HepG2 (cell line): Measurements from ENCODE around the gene CTNND1. TPM values are rescaled to one million over a fixed set of nuclear protein-coding genes. Genes with fewer than 3 reads are reported as not detected.

ENCODE experiments used
- CHD2 ChIP-seq: IDR thresholded peaks from 2 replicates; pipeline ENCODE4 v1.6.1; 2011; ENCODE audit warnings: low read depth, low read length, improper control_type of control experiment
- DR1 ChIP-seq: sonication (generic); formaldehyde crosslinking; IDR thresholded peaks from 2 replicates; pipeline ENCODE4 v1.8.0; 2021; ENCODE audit warnings: mild to moderate bottlenecking, missing genetic modification reagents, inconsistent platforms
- ELF1 ChIP-seq: sonication (generic); formaldehyde crosslinking; IDR thresholded peaks from 2 replicates; pipeline ENCODE4 v1.4.0; 2020; ENCODE audit warnings: missing genetic modification reagents
- HMG20A ChIP-seq: IDR thresholded peaks from 2 replicates; pipeline ENCODE4 v1.6.1; 2016; ENCODE audit warnings: borderline replicate concordance
- KLF11 ChIP-seq: IDR thresholded peaks from 2 replicates; pipeline ENCODE4 v1.6.1; 2016; ENCODE audit warnings: missing compliant biosample characterization
- REPIN1 ChIP-seq: sonication (generic); formaldehyde crosslinking; IDR thresholded peaks from 2 replicates; pipeline ENCODE4 v1.8.0; 2022; ENCODE audit warnings: missing genetic modification reagents, low read depth, mild to moderate bottlenecking, borderline replicate concordance
- TCF12 ChIP-seq, 2 experiments: fragments of 450-650 bp in 1 of 2; sonication (generic) in 1 of 2; formaldehyde crosslinking in 1 of 2; IDR thresholded peaks; 2 replicates each; pipeline versions ENCODE4 v1.6.1 to v1.8.0; 2017 to 2022; ENCODE audit warnings: antibody characterized with exemption in 1 of 2, mild to moderate bottlenecking in 1 of 2, missing genetic modification reagents in 1 of 2, moderate library complexity in 1 of 2
- ZBTB3 ChIP-seq: sonication (generic); formaldehyde crosslinking; IDR thresholded peaks from 2 replicates; pipeline ENCODE4 v1.4.0; 2020; ENCODE audit warnings: low read depth, mild to moderate bottlenecking, moderate library complexity, missing genetic modification reagents, borderline replicate concordance
- ZNF124 ChIP-seq: sonication (generic); formaldehyde crosslinking; IDR thresholded peaks from 2 replicates; pipeline ENCODE4 v1.4.0; 2020; ENCODE audit warnings: missing genetic modification reagents
- ZNF550 ChIP-seq: sonication (generic); formaldehyde crosslinking; IDR thresholded peaks from 2 replicates; pipeline ENCODE4 v1.4.0; 2020; ENCODE audit warnings: mild to moderate bottlenecking, missing genetic modification reagents, borderline replicate concordance
- ZNF598 ChIP-seq: sonication (generic); formaldehyde crosslinking; IDR thresholded peaks from 2 replicates; pipeline ENCODE4 v1.5.1; 2020; ENCODE audit warnings: mild to moderate bottlenecking, missing genetic modification reagents, borderline replicate concordance
- polyA plus RNA-seq, 8 experiments: library from polyadenylated mRNA; depleted of rRNA in 3 of 8; stranded (reverse) in 7 of 8; unstranded in 1 of 8; fragments of >200 nt; fragmentation: Illumina TruSeq in 4 of 8; extraction: Trizol in 4 of 8; gene quantifications; 2 replicates each; pipeline versions ENCODE4 v1.2.1 to v1.2.3, GENCODE V29; 2011 to 2016; ENCODE audit warnings: low read depth in 4 of 8, missing spikeins in 1 of 8, mixed read lengths in 1 of 8; ENCODE audit not compliant: insufficient read depth in 1 of 8
- total RNA-seq, 5 experiments: library from RNA; depleted of rRNA; stranded (reverse); fragments of >200 nt; fragmentation: Illumina TruSeq; extraction: Trizol; gene quantifications; 2 replicates each; pipeline ENCODE4 v1.2.3, GENCODE V29; 2016; ENCODE audit warnings: low read depth in 1 of 5
- TF ChIP-seq, protein P1 (sequence below): sonication (generic); formaldehyde crosslinking; conservative IDR thresholded peaks from 2 replicates; pipeline ENCODE4 v1.4.0; 2020; ENCODE audit warnings: missing genetic modification reagents
- TF ChIP-seq, protein P2 (sequence below): sonication (generic); formaldehyde crosslinking; IDR thresholded peaks from 2 replicates; pipeline ENCODE4 v1.4.0; 2020; ENCODE audit warnings: mild to moderate bottlenecking, missing genetic modification reagents
- TF ChIP-seq, protein P3 (sequence below), 2 experiments: sonication (generic) in 1 of 2; formaldehyde crosslinking in 1 of 2; IDR thresholded peaks; 2 replicates each; pipeline versions ENCODE4 v1.4.0 to v1.6.1; 2018 to 2020; ENCODE audit warnings: missing genetic modification reagents in 2 of 2, borderline replicate concordance in 1 of 2, low read depth in 1 of 2, mild to moderate bottlenecking in 1 of 2, missing biosample characterization in 1 of 2
- TF ChIP-seq, protein P4 (sequence below): sonication (generic); formaldehyde crosslinking; IDR thresholded peaks from 2 replicates; pipeline ENCODE4 v1.9.0; 2021; ENCODE audit warnings: mild to moderate bottlenecking, missing genetic modification reagents

The CTNND1 gene
- total and polyA plus RNA-seq, 2 of the 13 experiments (the other 11 are each of a cell fraction or from before 2014, with no cell fraction given): 117 to 128 TPM

DNA sequence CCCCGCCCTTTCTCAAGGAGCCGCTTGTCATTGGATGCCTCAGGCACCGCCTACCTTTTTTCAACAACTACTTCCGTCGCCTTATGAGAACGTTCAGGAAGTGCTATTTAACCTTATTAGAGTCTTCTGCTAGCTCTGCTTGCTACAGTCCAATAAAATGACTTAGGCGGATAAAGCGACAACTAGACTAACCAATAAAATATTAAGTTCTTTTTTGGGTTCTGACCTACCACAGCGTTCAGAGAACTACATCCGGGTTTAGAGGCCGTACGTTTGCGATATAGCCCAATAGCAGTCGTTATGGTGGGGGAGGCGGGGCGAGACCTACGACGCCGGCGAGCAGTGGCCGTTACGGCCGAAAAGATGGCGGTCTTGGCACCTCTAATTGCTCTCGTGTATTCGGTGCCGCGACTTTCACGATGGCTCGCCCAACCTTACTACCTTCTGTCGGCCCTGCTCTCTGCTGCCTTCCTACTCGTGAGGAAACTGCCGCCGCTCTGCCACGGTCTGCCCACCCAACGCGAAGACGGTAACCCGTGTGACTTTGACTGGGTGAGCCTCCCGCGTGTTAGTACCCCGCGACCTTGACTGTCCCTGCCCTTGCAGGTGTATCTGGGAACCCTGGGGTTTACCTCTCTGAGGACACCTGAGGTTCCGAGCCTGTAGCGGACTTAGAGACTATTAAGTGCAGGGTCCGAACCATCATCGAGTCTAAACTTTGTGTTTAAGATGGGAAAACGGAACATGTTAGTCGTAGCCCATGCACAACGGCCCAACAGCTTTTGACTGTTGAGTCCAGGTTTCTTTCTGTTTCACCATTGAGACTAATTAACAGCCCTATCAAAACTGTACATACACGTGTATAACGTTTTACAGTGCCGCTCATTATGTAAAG is 49.1 kb upstream of the CTNND1 start, which contains the start of gene TMX2 (continued):
- TF ChIP-seq ELF1 (CRISPR knock-in tag) (peak; percentile 83), ZBTB3 (CRISPR knock-in tag) (no peak), TCF12 (IDR thresholded peaks at IDR 0.05) (no peak), TCF12 (CRISPR knock-in tag; IDR thresholded peaks at IDR 0.05) (no peak; the same call in 1 of the 2 replicates), HMG20A (CRISPR knock-in tag) (no peak), ZNF124 (CRISPR knock-in tag) (no peak), CHD2 (peak; percentile 66; the same call in 1 of the 2 replicates), REPIN1 (peak; percentile 51; the same call in 1 of the 2 replicates), KLF11 (CRISPR knock-in tag) (no peak), ZNF598 (0 out of 2 replicates have a peak, but pooled peaks have one; percentile 39), DR1 (CRISPR knock-in tag) (no peak), ZNF550 (CRISPR knock-in tag) (0 out of 2 replicates have a peak, but pooled peaks have one; percentile 74)
- TF ChIP-seq, protein P1, sequence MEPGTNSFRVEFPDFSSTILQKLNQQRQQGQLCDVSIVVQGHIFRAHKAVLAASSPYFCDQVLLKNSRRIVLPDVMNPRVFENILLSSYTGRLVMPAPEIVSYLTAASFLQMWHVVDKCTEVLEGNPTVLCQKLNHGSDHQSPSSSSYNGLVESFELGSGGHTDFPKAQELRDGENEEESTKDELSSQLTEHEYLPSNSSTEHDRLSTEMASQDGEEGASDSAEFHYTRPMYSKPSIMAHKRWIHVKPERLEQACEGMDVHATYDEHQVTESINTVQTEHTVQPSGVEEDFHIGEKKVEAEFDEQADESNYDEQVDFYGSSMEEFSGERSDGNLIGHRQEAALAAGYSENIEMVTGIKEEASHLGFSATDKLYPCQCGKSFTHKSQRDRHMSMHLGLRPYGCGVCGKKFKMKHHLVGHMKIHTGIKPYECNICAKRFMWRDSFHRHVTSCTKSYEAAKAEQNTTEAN: 0 out of 2 replicates have a peak, but pooled peaks have one; percentile 32
- TF ChIP-seq, protein P2, sequence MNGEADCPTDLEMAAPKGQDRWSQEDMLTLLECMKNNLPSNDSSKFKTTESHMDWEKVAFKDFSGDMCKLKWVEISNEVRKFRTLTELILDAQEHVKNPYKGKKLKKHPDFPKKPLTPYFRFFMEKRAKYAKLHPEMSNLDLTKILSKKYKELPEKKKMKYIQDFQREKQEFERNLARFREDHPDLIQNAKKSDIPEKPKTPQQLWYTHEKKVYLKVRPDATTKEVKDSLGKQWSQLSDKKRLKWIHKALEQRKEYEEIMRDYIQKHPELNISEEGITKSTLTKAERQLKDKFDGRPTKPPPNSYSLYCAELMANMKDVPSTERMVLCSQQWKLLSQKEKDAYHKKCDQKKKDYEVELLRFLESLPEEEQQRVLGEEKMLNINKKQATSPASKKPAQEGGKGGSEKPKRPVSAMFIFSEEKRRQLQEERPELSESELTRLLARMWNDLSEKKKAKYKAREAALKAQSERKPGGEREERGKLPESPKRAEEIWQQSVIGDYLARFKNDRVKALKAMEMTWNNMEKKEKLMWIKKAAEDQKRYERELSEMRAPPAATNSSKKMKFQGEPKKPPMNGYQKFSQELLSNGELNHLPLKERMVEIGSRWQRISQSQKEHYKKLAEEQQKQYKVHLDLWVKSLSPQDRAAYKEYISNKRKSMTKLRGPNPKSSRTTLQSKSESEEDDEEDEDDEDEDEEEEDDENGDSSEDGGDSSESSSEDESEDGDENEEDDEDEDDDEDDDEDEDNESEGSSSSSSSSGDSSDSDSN (CRISPR knock-in tag): peak; percentile 36; the same call in 1 of the 2 replicates
- TF ChIP-seq, protein P3, sequence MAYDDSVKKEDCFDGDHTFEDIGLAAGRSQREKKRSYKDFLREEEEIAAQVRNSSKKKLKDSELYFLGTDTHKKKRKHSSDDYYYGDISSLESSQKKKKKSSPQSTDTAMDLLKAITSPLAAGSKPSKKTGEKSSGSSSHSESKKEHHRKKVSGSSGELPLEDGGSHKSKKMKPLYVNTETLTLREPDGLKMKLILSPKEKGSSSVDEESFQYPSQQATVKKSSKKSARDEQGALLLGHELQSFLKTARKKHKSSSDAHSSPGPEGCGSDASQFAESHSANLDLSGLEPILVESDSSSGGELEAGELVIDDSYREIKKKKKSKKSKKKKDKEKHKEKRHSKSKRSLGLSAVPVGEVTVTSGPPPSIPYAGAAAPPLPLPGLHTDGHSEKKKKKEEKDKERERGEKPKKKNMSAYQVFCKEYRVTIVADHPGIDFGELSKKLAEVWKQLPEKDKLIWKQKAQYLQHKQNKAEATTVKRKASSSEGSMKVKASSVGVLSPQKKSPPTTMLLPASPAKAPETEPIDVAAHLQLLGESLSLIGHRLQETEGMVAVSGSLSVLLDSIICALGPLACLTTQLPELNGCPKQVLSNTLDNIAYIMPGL (CRISPR knock-in tag; IDR thresholded peaks at IDR 0.05; ENCODE audit: borderline replicate concordance in 1 of 2, low read depth in 1 of 2): peak; percentile 18 to 70; a peak in 3 of 4 replicates
- TF ChIP-seq, protein P4, sequence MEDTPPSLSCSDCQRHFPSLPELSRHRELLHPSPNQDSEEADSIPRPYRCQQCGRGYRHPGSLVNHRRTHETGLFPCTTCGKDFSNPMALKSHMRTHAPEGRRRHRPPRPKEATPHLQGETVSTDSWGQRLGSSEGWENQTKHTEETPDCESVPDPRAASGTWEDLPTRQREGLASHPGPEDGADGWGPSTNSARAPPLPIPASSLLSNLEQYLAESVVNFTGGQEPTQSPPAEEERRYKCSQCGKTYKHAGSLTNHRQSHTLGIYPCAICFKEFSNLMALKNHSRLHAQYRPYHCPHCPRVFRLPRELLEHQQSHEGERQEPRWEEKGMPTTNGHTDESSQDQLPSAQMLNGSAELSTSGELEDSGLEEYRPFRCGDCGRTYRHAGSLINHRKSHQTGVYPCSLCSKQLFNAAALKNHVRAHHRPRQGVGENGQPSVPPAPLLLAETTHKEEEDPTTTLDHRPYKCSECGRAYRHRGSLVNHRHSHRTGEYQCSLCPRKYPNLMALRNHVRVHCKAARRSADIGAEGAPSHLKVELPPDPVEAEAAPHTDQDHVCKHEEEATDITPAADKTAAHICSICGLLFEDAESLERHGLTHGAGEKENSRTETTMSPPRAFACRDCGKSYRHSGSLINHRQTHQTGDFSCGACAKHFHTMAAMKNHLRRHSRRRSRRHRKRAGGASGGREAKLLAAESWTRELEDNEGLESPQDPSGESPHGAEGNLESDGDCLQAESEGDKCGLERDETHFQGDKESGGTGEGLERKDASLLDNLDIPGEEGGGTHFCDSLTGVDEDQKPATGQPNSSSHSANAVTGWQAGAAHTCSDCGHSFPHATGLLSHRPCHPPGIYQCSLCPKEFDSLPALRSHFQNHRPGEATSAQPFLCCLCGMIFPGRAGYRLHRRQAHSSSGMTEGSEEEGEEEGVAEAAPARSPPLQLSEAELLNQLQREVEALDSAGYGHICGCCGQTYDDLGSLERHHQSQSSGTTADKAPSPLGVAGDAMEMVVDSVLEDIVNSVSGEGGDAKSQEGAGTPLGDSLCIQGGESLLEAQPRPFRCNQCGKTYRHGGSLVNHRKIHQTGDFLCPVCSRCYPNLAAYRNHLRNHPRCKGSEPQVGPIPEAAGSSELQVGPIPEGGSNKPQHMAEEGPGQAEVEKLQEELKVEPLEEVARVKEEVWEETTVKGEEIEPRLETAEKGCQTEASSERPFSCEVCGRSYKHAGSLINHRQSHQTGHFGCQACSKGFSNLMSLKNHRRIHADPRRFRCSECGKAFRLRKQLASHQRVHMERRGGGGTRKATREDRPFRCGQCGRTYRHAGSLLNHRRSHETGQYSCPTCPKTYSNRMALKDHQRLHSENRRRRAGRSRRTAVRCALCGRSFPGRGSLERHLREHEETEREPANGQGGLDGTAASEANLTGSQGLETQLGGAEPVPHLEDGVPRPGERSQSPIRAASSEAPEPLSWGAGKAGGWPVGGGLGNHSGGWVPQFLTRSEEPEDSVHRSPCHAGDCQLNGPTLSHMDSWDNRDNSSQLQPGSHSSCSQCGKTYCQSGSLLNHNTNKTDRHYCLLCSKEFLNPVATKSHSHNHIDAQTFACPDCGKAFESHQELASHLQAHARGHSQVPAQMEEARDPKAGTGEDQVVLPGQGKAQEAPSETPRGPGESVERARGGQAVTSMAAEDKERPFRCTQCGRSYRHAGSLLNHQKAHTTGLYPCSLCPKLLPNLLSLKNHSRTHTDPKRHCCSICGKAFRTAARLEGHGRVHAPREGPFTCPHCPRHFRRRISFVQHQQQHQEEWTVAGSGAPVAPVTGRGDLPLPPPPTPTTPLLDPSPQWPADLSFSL (CRISPR knock-in tag): no peak
